SHP77 (cell line): Measurements from ENCODE around the gene ERAS.
A peak's percentile ranks its signal among the peaks of the same experiment; 100 is the strongest.
"Not testable (repeated sequence)": the region's sequence is repeated elsewhere in the genome, so short reads cannot be mapped to it uniquely, and the experiment has no call there.

ENCODE experiments used
- DNase-seq, 2 experiments: peaks; one replicate each; lab custom pipeline; 2025; lab: John Stamatoyannopoulos, UW

Gene ERAS

GRCh38 chrX:48794911-48795515 lies 31.3 kb upstream of the ERAS start:
- no peak for DNase-seq

DNA sequence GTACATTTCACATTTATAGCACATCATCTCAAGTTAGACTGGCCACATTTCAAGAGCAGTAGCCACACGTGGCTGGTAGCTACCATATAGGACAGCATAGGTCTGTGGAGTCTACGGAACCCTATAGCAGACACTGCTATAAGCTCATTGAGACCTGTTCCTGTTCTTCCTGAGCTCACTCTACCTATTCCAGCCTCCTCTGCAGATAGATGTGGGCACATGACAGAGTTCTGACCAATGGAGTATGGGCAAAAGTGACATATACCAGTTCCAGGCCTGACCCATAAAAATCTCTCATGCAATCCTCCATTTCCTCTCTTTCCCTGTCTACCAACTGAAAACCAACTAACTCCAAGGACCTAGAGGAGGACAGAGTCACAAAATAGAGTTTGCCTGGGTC lies 28.0 kb upstream of the ERAS start:
- no peak for DNase-seq

- no peak for DNase-seq
Observed at GRCh38 chrX:48800574-48801279, 25.6 kb upstream of the ERAS start.

DNA sequence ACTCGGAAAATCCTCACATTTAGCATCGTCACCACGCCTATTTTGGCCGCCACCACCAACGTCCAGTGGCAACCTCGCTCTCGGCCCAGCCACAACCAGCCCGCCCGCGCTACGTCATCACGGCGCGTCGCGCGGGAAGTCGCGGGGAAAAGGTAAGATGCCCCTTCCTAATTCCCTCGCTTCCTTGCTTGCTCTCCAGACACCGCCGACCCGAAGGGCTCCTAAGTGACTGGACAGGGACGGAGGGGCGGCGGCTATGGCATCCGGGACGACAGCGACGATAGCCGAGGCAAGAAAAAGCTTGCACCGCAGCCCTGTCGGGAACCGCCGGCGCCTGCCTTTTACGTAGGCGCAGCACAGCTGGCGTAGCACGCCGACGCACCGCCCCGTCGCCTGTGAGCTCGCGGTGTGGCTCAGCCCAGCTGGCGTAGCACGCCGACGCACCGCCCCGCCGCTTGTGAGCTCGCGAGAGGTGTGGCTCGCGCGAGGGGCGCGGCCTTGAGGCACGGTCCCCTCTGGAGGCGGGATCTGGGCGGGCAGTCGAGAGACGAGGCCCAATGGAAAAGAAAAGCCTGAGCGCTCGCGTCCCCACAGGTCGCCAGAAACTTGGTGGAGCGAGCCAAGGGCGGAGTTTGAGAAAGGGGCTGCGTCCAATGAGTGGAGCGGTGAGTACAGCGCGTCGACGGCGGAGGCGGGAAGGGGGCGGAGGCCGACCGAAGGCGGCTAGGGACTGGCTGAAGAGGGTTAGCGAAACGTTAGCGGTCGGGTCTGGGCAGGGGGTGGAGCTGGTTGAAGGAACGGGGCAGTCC lies 24.8 kb upstream of the ERAS start, which contains the start of gene HDAC6:
Gene HDAC6 (plus strand): TSS at position 788 of the 809 bp plus-strand sequence. CDS start 626 bp downstream, outside the sequence.
- DNase-seq = peak; percentile 93

DNA sequence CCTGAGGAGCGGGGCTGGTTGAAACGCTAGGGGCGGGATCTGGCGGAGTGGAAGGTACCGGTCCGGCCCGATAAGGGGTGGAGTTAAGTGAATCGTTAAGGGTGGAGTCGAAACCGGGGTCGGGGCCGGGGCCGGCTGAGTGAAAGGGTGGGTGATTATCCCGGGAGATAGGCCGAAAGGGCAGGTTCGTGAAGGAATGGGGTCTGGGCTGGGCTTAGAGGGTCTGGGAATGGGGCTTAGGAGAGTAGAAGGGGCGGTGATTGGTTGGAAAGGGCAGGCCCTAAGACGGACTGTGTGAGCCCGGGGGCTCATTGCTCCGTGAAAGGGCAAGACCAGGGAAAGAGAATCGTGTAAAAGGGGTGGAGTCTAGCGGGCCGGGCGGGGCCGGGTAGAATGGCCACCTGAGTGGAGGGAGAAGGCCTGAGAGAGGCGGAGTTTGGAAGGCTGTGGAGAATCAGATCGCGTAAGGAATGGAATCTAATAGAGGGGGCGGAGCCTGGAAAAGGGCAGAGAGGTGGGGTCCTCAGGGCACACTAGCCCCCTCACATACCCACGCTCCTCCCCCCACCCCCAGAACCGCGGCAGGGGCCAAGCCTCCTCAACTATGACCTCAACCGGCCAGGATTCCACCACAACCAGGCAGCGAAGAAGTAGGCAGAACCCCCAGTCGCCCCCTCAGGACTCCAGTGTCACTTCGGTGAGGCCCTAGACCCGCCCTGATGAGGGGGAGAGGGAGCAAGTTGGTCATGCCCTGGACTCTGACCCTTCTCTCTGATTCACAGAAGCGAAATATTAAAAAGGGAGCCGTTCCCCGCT lies 24.0 kb upstream of the ERAS start:
- peak; percentile 70 to 71 for DNase-seq

GRCh38 chrX:48802905-48803200 lies 23.5 kb upstream of the ERAS start:
- no peak for DNase-seq

GRCh38 chrX:48806081-48806480 lies 20.2 kb upstream of the ERAS start:
- DNase-seq = no peak

GRCh38 chrX:48813644-48814043 lies 12.7 kb upstream of the ERAS start:
- DNase-seq = no peak

- DNase-seq = no peak
Observed at GRCh38 chrX:48814722-48815121, 11.6 kb upstream of the ERAS start.

DNA sequence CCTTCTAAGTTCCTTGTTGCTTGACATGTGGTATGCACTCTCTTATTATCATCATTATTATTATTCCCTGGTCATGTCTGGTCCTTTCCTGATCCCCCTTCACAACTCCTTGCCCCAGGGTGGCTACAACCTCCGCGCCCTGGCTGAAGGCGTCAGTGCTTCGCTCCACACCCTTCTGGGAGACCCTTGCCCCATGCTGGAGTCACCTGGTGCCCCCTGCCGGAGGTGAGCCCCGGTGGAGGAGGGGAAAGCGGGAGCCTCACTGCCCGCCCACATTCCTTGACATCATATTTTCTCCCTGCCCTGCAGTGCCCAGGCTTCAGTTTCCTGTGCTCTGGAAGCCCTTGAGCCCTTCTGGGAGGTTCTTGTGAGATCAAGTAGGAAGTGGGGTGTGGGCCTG lies 11.0 kb upstream of the ERAS start:
- no peak for DNase-seq

GRCh38 chrX:48816014-48816810 lies 10.1 kb upstream of the ERAS start:
- DNase-seq = no peak

- DNase-seq = no peak
Observed at GRCh38 chrX:48818098-48818497, 8.2 kb upstream of the ERAS start.

- DNase-seq = no peak
Observed at GRCh38 chrX:48818866-48819265, 7.4 kb upstream of the ERAS start.

GRCh38 chrX:48819394-48819793 lies 6.9 kb upstream of the ERAS start:
- not testable (repeated sequence) for DNase-seq

DNA sequence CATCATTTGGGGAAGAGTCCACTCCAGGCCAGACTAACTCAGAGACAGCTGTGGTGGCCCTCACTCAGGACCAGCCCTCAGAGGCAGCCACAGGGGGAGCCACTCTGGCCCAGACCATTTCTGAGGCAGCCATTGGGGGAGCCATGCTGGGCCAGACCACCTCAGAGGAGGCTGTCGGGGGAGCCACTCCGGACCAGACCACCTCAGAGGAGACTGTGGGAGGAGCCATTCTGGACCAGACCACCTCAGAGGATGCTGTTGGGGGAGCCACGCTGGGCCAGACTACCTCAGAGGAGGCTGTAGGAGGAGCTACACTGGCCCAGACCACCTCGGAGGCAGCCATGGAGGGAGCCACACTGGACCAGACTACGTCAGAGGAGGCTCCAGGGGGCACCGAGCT lies 3.3 kb upstream of the ERAS start:
- DNase-seq = no peak

- DNase-seq = no peak
Observed at GRCh38 chrX:48824066-48824465, 2.2 kb upstream of the ERAS start.

- DNase-seq = no peak
Observed at GRCh38 chrX:48826876-48827653, 752 bp downstream of the ERAS start.

- DNase-seq = no peak
Observed at GRCh38 chrX:48827654-48827968, 1.3 kb downstream of the ERAS start.

- DNase-seq = no peak
Observed at GRCh38 chrX:48829016-48829735, 2.9 kb downstream of the ERAS start.
